Right ventricle myocardium inferior (tissue), 1 donor: ENCODE results near the gene SGO1. TPM values are rescaled to one million over a fixed set of nuclear protein-coding genes. Genes with fewer than 3 reads are reported as not detected.
"Not testable (repeated sequence)": the region's sequence is repeated elsewhere in the genome, so short reads cannot be mapped to it uniquely, and the experiment has no call there.

ENCODE experiments used
- ATAC-seq: fragments of 200-7000 bp; cut with Tn5 transposase; one replicate; pipeline ENCODE4 v1.9.1; 2020; ENCODE audit warnings: mild to moderate bottlenecking, moderate library complexity
- DNase-seq: peaks from one replicate; pipeline ENCODE4 v3.0.0; 2021; ENCODE audit errors: missing footprints
- intact Hi-C: fragments of 100-400 bp; cut with DNase I; formaldehyde crosslinking; loops from one replicate; pipeline ENCODE4 v1.11.0; 2022
- long read RNA-seq: library from polyadenylated mRNA; unstranded; transcript quantifications from one replicate; pipeline ENCODE4 v2.0.0, GENCODE V29; 2021
- total RNA-seq: library from RNA; stranded (reverse); fragmentation: NEBNext Ultra II Directional; extraction: Animal tissue kit (Norgen Biotek cat#: 25700); gene quantifications from one replicate; pipeline ENCODE4 v1.2.1, GENCODE V29; 2021
- donor health status: DM: no; HTN: yes; CAD: no; lungs with severe emphysema.

The SGO1 gene
- 0.43 TPM for total RNA-seq
- long read RNA-seq, result 0 reads

DNA sequence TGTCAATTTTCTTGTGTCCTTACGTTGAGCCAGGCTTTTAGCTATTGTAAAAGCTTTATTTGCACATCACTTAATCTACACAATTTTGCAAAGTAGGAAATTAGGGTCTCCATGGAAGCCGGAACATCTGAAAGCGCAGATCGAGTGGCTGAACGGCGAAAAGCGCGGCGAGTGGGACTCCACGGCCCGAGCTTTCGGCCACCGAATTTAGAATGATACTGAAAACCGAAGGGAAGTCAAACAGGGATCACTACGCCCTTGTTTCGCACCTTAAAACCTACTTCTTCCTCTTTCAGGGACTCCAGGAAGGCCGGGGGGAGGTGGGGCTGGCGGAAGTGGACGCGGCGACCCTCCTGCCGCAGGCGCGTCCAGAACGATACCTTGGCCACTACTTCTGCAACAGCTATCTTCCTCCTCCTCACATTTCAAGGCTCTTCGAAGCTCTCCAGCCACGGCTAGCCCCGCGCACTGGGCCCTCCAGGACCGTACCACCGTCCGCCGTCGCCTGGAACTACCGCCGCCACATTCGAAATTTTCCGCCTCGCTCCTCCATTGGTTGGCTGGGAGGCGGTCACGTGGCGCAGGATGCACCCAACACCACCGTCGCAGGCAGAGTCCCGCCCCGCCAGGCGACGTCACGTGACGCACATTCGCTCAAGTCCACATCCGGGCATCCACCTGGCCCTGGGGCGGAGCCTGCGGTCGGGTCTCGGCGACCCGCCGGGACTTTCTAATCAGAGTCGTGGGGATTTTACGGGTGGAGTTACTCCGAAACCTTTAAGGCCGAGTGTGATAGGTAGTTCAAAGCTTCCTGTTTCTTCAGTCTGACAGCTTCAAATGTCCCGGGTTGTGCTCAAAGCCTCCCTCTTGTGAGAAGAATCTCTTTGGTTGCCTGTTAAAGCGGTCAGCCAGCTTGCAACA lies at the start of gene SGO1:
TSS of gene SGO1 (minus strand) at position 528 of the 921 bp plus-strand sequence. CDS start 2,179 bp downstream, outside the sequence.
- ATAC-seq, result peak; percentile 100
- intact Hi-C loops, result loop anchor here (2.0 to 5.0 kb wide), 3 partner anchors 144 to 299 kb away; partner anchors contain the start of gene KAT2B
- peak; percentile 100 for DNase-seq

DNA sequence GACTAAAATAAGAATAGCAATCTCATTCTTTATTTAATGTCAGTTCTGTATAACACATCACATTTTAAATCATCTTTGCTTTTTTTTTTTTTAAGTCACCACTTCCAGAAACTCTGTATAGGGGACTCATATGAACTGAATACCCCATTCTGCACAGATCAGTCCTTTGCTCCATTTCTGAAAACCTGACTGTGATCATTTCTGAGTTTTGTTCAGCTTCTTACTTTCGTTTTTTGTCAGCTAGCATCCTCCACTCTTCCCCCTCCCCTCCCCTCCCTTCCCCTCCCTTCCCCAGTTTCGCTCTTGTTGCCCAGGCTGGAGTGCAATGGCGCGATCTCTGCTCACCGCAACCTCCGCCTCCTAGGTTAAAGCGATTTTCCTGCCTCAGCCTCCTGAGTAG lies 49.8 kb upstream of the SGO1 start:
- DNase-seq, result no peak
- intact Hi-C loops, result no loop called here
- no peak for ATAC-seq

DNA sequence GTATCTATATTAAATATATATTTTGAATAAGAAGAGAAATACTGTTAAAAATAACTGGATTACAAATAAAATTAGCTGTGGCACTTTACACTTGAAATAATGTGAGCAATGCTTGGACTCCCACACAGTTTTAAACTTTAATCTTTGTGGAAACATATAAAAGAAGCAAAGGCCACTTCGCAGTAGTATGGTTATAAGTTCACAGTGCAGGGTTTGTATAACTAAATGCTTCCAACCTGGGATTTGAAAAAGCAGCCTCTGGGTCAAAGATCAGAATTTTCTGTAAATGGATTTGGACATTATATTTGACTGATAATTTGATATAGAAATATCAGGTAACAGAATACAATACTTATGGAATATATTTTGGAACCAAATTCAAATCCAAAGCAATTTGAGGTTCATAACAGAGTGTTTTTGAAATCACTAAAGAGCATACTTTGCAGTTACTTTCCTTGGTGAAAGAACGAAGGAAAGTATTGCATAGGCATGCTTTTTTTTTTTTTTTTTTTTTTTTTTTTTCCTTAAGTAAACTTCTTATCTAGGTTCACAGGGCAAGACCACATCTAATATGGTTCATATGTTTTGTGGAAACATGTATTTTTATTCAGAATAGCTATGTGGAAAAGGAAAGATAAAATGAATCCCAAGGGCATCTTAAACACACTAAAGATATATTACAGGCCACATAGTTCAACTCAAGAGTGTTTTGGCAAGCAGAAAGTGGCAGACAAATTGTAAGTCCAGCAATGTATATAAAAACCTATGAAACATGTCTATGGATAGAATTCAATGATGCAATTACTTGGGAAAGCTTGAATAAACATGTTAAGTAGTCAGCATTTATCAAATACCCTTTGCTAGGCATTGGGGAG lies 47.1 kb upstream of the SGO1 start:
- intact Hi-C loops, result no loop called here
- DNase-seq, result no peak
- no peak for ATAC-seq

DNA sequence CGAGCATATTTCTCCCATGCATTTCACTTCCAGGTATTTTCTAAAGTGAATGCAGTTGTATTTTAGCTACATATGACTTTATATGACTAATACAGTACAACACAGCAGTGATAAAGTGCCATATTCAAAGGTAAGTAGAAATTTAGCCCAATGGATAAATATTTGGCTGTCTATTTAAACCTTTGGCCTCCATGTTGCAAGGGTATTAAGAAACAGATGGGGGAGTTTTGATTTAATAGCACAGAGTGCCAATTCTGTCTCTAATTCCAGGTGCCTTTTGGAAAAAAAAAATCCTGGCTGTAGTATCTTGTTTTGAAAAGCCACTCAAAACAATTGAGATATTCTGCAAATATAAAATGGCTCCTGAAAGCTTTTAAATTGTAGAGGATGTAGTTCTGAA lies 44.9 kb upstream of the SGO1 start:
- no peak for ATAC-seq
- intact Hi-C loops, result no loop called here
- no peak for DNase-seq

GRCh38 chr3:20225769-20226168 lies 39.8 kb upstream of the SGO1 start:
- intact Hi-C loops, result loop anchor here (10.0 kb wide), 1 partner anchor 109 kb away; no protein-coding TSS in a partner anchor
- DNase-seq (no peak), ATAC-seq (no peak)

- intact Hi-C loops, result loop anchor here (10.0 kb wide), 1 partner anchor 113 kb away; no protein-coding TSS in a partner anchor
Observed at GRCh38 chr3:20222274-20222673, 36.3 kb upstream of the SGO1 start.

DNA sequence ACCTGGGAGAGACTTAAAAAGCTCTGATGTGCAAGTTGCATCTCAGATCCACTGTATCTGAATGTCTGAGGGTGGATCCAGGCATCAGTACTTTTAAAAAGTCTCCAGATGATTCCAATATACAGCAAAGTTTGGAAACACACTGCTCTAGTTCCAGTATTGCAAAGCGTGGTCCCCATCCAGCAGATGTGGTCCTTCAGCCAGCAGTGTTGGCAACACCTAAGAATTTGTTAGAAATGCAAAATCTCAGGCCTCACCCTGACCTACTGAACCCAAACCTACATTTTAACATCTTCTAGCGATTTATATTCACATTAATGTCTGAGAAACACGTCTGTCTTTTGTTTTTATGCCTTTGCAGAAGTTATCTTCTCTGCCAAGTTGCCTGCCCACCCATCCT lies 32.2 kb upstream of the SGO1 start:
- no peak for ATAC-seq
- no peak for DNase-seq
- intact Hi-C loops, result no loop called here

More at GRCh38 chr3:20222274-20222673, 36.3 kb upstream of the SGO1 start:
- DNase-seq (no peak), ATAC-seq (no peak)

DNA sequence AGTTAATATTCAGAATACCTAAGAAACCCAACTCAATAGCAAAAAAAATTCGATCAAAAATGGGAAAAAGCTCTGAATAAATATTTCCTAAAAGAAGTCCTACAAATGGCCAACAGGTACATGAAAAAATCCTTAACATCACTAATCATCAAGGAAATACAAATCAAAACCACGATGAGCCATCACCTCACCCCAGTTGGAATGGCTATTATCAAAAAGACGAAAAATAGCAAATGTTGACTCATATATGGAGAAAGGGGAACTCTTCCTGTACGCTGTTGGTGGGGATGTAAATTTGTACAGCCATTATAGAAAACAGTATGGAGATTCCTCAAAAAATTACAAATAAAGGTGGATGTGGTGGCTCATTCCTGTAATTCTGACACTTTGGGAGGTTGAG lies 29.6 kb upstream of the SGO1 start:
- ATAC-seq, result no peak
- no peak for DNase-seq
- intact Hi-C loops, result no loop called here

DNA sequence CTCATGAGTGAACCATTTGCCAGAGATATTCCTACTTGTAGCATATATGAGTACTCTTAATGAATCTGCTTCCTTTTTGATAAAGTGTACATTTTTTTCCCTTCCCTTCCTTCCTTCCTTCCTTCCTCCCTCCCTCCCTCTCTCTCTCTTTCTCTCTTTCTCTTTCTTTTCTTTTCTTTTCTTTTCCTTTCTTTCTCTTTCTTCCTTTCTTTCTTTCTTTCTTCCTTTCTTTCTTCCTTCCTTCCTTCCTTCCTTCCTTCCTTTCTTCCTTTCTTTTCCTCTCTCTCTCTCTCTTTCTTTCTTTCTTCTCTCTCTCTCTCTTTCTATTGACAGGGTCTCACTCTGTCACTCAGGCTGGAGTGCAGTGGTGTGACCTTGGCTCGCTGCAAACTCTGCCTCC lies 27.5 kb upstream of the SGO1 start:
- not testable (repeated sequence) for DNase-seq

GRCh38 chr3:20207945-20208344 lies 21.9 kb upstream of the SGO1 start:
- DNase-seq, intact Hi-C loops, ATAC-seq: not testable (repeated sequence)

More for the DNA sequence above, 27.5 kb upstream of the SGO1 start:
- intact Hi-C loops, ATAC-seq: not testable (repeated sequence)

- intact Hi-C loops, DNase-seq, ATAC-seq: not testable (repeated sequence)
Observed at GRCh38 chr3:20205898-20206297, 19.9 kb upstream of the SGO1 start.

DNA sequence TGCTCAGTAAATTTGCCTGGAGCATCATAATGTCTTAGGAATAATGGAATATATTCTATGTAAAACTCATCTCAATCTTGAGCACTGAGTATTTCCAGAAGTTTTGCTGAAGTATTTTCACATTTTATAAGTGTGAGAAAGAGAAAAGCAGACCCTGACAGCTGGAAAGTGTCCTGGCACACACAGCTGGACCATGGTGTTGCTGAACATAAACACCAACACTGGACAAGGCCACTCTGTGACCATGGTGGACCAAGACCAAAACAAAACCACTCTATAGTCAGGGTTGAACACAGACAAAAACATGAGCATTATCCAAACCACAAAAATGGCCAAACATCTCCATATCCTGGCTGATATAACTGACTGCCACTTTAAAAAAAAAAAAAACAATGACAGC lies 15.1 kb upstream of the SGO1 start:
- ATAC-seq (no peak), DNase-seq (no peak)
- intact Hi-C loops, result no loop called here

DNA sequence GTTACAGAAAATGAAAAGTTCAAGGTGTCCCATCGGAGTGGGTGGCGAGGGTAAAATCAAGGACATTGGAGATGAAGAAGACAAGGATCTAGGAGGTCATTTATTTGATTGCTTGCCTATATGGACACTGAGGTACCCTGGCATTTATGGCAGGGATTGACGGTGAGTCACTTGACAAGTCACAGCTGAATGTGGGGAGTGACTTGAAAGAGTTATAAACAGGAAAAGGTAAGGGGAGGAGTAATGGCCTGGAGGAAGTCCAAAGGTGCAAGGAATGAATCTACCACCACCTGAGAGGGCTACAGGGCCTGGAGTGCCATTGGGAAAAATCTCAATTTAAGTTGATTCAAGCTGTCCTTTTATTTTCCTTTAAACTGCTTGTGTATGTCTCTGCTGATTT lies 11.8 kb upstream of the SGO1 start:
- no peak for ATAC-seq
- DNase-seq, result no peak
- intact Hi-C loops, result no loop called here

DNA sequence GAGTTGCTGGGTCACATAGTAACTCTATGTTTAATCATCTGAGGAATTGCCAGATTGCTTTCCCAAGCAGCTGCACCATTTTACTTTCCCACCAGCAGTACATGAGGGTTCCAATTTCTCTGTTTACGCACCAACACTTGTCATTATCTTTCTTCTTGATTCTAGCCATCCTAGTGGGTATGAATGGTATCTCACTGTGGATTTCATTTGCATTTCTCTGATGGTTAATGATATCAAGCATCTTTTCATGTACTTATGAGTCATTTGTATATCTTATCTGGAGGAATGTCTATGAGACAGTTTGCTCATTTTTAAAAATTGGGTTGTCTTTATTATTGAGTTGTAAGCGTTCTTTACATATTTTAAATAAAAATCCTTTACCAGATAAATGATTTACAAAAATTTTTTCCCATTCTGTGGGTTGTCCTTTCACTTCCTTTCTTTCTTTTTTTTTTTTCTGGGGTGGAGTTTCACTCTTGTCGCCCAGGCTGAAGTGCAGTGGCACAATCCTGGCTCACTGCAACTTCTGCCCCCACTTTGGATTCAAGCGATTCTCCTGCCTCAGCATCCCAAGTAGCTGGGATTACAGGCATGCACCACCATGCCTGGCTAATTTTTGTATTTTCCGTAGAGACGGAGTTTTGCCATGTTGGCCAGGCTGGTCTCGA lies 8.9 kb upstream of the SGO1 start:
- DNase-seq, result no peak
- intact Hi-C loops, result no loop called here
- no peak for ATAC-seq

DNA sequence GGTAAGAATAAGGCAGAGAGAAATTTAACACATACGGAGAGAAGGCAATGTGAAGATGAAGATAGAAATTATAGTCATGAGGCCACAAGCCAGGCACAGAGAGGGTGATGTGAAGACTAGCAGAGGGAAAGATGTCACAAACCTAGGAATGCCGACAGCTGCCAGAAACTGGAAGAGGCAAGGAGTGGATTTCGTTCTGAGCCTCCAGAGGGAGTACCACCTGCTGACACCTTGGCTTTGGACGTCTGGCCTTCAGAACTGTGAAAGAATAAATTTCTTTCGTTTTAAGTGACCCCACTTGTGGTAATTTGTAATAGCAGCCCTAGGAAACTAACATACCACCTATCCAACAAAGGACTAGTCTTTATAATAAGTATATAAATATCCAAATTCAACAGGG lies 5.0 kb upstream of the SGO1 start:
- ATAC-seq, result no peak
- intact Hi-C loops, result no loop called here
- DNase-seq, result no peak

- DNase-seq (no peak), ATAC-seq (no peak)
- intact Hi-C loops, result loop anchor here (2.0 to 5.0 kb wide), 3 partner anchors 144 to 299 kb away; partner anchors contain the start of gene KAT2B
Observed at GRCh38 chr3:20186600-20187004, 596 bp upstream of the SGO1 start.

- intact Hi-C loops, result loop anchor here (5.0 kb wide), 2 partner anchors 143 to 298 kb away; partner anchors contain the start of gene KAT2B
- DNase-seq (no peak), ATAC-seq (no peak)
Observed at GRCh38 chr3:20185331-20185678, 701 bp downstream of the SGO1 start.

DNA sequence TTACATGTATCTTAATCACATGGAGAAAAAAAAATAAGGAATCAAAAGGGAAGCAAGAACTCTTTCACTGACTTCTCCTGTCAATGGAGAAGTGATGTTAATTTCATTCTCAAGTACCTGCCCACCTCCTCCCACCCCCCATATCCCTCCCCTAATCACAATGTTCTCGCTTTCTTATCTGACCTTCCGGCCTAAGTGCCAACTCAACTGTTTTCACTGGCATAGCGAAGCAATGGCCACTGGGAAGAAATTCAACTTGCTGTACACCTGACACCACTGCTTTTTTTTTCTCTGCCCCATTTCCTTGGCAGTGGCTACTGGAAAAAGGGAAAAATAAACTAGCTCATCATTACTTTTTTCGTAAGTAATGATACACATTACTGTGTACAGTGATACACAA lies 3.8 kb downstream of the SGO1 start:
- ATAC-seq (peak; percentile 33), DNase-seq (no peak)
- intact Hi-C loops, result loop anchor here (5.0 kb wide), 1 partner anchor 40 kb away; no protein-coding TSS in a partner anchor

DNA sequence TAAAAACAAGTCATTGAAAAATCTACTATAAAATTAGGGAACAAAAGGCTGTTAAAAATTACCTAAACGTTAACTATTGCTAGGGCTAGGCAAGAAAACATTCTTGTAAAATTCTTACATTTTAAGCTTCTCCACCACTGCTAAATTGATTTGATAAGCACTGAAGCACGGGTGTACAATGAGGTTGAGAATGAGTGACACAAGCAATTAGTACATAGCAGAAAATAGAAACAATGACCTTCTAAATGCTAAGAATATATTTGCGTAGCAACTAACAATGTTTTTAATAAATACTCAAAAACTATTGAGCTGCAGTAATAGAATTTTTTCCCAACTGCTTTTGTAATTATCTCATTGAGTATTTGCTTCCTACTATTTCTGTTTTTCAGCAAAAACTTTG lies 4.7 kb downstream of the SGO1 start:
- DNase-seq (no peak), ATAC-seq (no peak)
- intact Hi-C loops, result loop anchor here (5.0 kb wide), 1 partner anchor 39 kb away; no protein-coding TSS in a partner anchor
